ENCODE results near the gene PGBD1. TPM values are rescaled to one million over a fixed set of nuclear protein-coding genes. Genes with fewer than 3 reads are reported as not detected.
A peak's percentile ranks its signal among the peaks of the same experiment; 100 is the strongest.

Gene PGBD1
- total RNA-seq, 1 experiment from 2014 or later: 3.8 TPM

DNA sequence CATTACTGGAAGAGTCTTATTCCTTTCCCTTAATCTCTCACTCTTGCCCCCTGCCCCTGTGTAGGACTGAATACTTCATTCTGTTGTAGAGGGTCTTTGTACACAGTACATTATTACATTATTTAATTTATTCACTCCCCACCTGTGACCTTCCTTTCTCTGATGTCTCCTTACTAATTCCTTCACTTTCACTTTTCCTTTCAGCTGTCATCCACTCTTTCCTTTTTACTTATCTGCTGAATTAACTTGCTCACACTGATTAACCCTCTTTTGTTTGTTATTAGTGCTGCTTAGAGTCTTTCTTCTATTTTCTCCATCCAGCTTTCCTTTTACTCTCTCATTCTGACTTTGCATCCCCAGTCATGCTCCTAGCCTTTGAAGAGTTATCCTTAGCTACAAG, 6.5 kb upstream of the PGBD1 start:
- POLR2A ChIA-PET: no interaction called here
- intact Hi-C loops (cut with micrococcal nuclease; ENCODE audit: unreplicated experiment): no loop called here
- Histone ChIP-seq H3K4me1 (no peaks in the 10 kb centered on the region), H3K36me3 (ENCODE audit: control insufficient read depth, insufficient read depth, low read length) (no peaks in the 10 kb centered on the region; the same call in 1 of the 2 replicates), H3K27me3 (replicated peaks; ENCODE audit: control insufficient read depth, insufficient read depth, low read length) (no peaks in the 10 kb centered on the region), H3K4me3 (ENCODE audit: low read depth, low read length) (no peak overlapping the region), H3K9me3 (no peaks in the 10 kb centered on the region)
- CTCF ChIA-PET: no interaction called here
- Mint-ChIP-seq H3K4me3 (ENCODE audit: unreplicated experiment) (no peak overlapping the region), H3K27me3 (ENCODE audit: insufficient read depth, unreplicated experiment) (no peaks in the 10 kb centered on the region), H3K36me3 (ENCODE audit: insufficient read depth, unreplicated experiment) (no peaks in the 10 kb centered on the region), H3K4me1 (ENCODE audit: low read depth, unreplicated experiment) (no peaks in the 10 kb centered on the region), H3K9me3 (ENCODE audit: unreplicated experiment) (no peaks in the 10 kb centered on the region), H3K27ac (ENCODE audit: unreplicated experiment) (no peak overlapping the region)
- DNase-seq: no peak
- TF ChIP-seq, protein P1, sequence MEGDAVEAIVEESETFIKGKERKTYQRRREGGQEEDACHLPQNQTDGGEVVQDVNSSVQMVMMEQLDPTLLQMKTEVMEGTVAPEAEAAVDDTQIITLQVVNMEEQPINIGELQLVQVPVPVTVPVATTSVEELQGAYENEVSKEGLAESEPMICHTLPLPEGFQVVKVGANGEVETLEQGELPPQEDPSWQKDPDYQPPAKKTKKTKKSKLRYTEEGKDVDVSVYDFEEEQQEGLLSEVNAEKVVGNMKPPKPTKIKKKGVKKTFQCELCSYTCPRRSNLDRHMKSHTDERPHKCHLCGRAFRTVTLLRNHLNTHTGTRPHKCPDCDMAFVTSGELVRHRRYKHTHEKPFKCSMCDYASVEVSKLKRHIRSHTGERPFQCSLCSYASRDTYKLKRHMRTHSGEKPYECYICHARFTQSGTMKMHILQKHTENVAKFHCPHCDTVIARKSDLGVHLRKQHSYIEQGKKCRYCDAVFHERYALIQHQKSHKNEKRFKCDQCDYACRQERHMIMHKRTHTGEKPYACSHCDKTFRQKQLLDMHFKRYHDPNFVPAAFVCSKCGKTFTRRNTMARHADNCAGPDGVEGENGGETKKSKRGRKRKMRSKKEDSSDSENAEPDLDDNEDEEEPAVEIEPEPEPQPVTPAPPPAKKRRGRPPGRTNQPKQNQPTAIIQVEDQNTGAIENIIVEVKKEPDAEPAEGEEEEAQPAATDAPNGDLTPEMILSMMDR (IDR thresholded peaks at IDR 0.05; ENCODE audit: insufficient read depth in 1 of 2, low read depth in 1 of 2, low read length in 1 of 2, severe bottlenecking in 1 of 2, unreplicated experiment in 1 of 2): no peak
- BruUV-seq (replicated peaks): no TSS peak

DNA sequence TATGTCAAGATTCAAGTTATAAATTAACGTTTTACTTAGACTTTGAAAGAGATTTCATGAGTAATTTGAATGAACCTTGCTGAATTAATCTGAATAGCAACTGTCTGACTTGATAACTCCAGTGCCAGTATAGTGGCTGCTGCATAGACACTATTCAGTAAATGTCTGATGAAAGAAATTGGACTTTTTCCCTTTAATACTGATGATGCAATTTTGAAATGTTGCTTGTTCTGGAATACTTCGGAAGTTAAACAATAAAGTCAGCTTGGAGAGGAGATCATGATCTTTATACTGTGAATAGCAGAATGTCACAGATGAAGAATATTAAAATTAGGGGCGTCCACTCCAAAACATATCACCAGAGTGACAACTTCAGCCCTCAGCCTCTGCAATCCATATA, 3.6 kb upstream of the PGBD1 start:
- H3K4me1 Mint-ChIP-seq (ENCODE audit: low read depth, unreplicated experiment): peaks cover 10% of the 10 kb centered on the region
- TF ChIP-seq, protein P1 (IDR thresholded peaks at IDR 0.05; ENCODE audit: insufficient read depth in 1 of 2, low read depth in 1 of 2, low read length in 1 of 2, severe bottlenecking in 1 of 2, unreplicated experiment in 1 of 2): no peak
- no peaks in the 10 kb centered on the region for H3K27me3 ChIP-seq (replicated peaks; ENCODE audit: control insufficient read depth, insufficient read depth, low read length)
- no peak overlapping the region for H3K4me3 Mint-ChIP-seq (ENCODE audit: unreplicated experiment)
- no peaks in the 10 kb centered on the region for H3K9me3 Mint-ChIP-seq (ENCODE audit: unreplicated experiment)
- H3K27ac Mint-ChIP-seq (ENCODE audit: unreplicated experiment): no peak overlapping the region
- H3K4me3 ChIP-seq (ENCODE audit: low read depth, low read length): no peak overlapping the region
- H3K9me3 ChIP-seq: no peaks in the 10 kb centered on the region
- H3K36me3 Mint-ChIP-seq (ENCODE audit: insufficient read depth, unreplicated experiment): no peaks in the 10 kb centered on the region
- BruUV-seq (replicated peaks): no TSS peak
- CTCF ChIA-PET: no interaction called here
- H3K36me3 ChIP-seq (ENCODE audit: control insufficient read depth, insufficient read depth, low read length): no peaks in the 10 kb centered on the region
- DNase-seq: no peak
- POLR2A ChIA-PET: no interaction called here
- no peaks in the 10 kb centered on the region for H3K27me3 Mint-ChIP-seq (ENCODE audit: insufficient read depth, unreplicated experiment)
- 0 out of 2 replicates have a peak, but pooled peaks cover 4% of the 10 kb centered on the region for H3K4me1 ChIP-seq
- intact Hi-C loops (cut with micrococcal nuclease; ENCODE audit: unreplicated experiment): no loop called here

DNA sequence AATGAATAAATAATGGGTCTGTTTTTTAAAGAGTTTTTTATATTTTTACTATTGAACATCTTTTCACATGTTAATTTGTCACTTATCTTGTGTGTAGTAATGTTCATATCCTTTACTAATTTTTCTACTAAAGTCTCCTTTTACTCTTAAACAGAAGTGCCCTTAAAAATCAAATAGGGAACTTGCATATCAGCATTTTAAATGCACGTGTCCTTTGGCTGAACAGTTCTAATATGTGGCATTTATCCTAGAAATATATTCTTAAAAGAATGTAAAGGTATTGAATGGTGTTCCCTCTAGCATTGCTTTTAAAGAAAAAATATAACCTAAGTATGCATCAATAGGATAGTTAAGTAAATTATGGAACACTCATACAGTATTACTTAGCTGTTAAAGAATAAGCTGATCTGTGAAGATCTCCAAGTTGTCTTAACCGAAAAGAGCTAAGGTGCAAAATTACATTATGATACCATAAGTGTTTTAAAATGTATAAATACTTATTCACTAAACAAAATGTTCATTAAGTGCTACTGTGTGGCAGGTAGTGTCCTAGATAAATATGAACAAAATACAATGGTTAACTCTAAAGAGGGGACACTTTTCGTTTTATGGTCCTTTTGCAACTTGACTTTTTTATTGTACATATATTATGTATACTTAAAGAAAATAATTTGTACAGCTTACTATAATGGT, 631 bp upstream of the PGBD1 start:
- TF ChIP-seq, protein P1 (IDR thresholded peaks at IDR 0.05; ENCODE audit: insufficient read depth in 1 of 2, low read depth in 1 of 2, low read length in 1 of 2, severe bottlenecking in 1 of 2, unreplicated experiment in 1 of 2): no peak
- no peak for DNase-seq
- H3K9me3 Mint-ChIP-seq (ENCODE audit: unreplicated experiment): no peaks in the 10 kb centered on the region
- H3K4me3 Mint-ChIP-seq (ENCODE audit: unreplicated experiment): peak overlapping the region; percentile 85
- peak overlapping the region; percentile 74 for H3K4me3 ChIP-seq (ENCODE audit: low read depth, low read length)
- no peaks in the 10 kb centered on the region for H3K27me3 ChIP-seq (replicated peaks; ENCODE audit: control insufficient read depth, insufficient read depth, low read length)
- POLR2A ChIA-PET: interaction anchor here (0.5 to 0.6 kb wide), 2 partner anchors 62 to 1108 kb away, joined by 3 to 6 read pairs; no protein-coding TSS in a partner anchor
- 0 out of 2 replicates have a peak, but pooled peaks cover 4% of the 10 kb centered on the region for H3K4me1 ChIP-seq
- intact Hi-C loops (cut with micrococcal nuclease; ENCODE audit: unreplicated experiment): loop anchor here (1.0 to 5.0 kb wide), 5 partner anchors 13 to 103 kb away; partner anchors contain the start of genes ZKSCAN3, ZKSCAN4, ZSCAN26 and ZSCAN31
- no TSS peak for BruUV-seq (replicated peaks)
- H3K27me3 Mint-ChIP-seq (ENCODE audit: insufficient read depth, unreplicated experiment): no peaks in the 10 kb centered on the region
- H3K36me3 Mint-ChIP-seq (ENCODE audit: insufficient read depth, unreplicated experiment): no peaks in the 10 kb centered on the region
- H3K36me3 ChIP-seq (ENCODE audit: control insufficient read depth, insufficient read depth, low read length): no peaks in the 10 kb centered on the region; the same call in 1 of the 2 replicates
- H3K27ac Mint-ChIP-seq (ENCODE audit: unreplicated experiment): no peak overlapping the region
- CTCF ChIA-PET: interaction anchor here (1.0 to 2.2 kb wide), 2 partner anchors 75 to 103 kb away, joined by 3 to 14 read pairs; no protein-coding TSS in a partner anchor
- H3K9me3 ChIP-seq: no peaks in the 10 kb centered on the region
- H3K4me1 Mint-ChIP-seq (ENCODE audit: low read depth, unreplicated experiment): peaks cover 10% of the 10 kb centered on the region

Measured in Caco-2 (cell line).